GM15510 (cell line): Measurements from ENCODE around the gene FAM171A2.

ENCODE experiments used
- POLR2A ChIP-seq: IDR thresholded peaks from 3 replicates; pipeline ENCODE4 v1.6.1; 2011; ENCODE audit warnings: borderline replicate concordance; ENCODE audit not compliant: insufficient read length; ENCODE audit errors: extremely low read depth

Gene FAM171A2

DNA sequence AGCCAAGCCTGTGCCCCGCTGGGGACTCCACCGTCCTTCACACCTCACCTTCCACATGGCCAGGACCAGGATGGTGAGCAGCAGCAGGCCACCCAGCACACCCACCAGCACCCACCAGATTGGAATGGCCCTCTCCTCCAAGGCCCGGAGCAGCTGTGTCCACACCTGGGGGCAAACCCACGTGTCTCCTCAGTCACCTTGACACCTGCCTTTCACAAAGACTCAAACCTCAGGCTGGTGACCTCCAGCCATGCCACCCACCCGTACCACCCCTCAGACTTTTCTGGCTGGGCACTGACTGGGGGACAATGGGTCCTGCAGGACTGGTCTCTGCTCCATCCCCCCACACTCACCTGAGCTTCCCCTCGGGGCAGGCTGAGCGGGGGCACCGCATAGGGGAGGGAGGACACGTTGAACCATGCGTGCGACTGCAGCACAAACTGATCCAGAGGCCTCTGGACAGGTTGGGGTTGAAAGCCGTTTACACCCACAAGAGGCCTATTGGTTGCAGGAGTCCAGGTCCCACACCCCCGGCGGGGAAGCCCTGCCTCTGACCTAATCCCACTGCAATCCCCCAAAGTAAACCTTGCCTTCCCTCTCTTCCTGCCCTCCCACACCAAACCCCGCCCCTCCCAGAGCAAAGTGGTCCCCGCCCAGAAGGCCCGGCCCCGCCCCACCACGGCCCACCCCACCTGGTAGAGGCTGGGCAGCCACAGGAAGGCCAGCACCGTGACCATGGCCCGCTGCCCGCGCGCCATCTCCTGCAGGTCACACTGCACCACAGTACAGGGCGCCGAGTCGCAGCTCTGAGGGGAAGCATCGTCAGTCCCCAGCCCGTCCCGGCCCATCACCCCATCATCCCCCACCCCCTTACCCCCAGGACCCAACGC lies 10.9 kb upstream of the FAM171A2 start:
- TF ChIP-seq POLR2A, result no peak

DNA sequence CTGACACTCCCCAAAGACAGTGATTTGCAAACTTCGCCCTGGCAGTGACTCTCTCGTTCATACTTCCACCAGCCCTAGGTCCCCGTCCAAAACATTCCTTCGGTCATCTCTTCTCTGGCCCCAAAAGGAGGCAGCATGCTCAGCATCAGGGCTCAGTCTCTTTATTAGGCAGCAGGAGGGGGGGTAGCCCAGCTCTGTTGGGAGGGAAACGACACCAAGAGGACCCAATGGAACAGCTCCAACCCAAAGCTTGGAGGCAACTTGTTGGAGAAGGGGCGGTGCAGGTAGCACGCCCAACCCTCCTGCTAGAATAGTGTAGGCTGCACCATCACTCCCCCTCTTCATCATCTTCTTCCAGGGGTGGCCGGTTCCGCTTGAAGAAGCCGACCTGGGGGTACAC lies 8.4 kb upstream of the FAM171A2 start:
- no peak for TF ChIP-seq POLR2A

DNA sequence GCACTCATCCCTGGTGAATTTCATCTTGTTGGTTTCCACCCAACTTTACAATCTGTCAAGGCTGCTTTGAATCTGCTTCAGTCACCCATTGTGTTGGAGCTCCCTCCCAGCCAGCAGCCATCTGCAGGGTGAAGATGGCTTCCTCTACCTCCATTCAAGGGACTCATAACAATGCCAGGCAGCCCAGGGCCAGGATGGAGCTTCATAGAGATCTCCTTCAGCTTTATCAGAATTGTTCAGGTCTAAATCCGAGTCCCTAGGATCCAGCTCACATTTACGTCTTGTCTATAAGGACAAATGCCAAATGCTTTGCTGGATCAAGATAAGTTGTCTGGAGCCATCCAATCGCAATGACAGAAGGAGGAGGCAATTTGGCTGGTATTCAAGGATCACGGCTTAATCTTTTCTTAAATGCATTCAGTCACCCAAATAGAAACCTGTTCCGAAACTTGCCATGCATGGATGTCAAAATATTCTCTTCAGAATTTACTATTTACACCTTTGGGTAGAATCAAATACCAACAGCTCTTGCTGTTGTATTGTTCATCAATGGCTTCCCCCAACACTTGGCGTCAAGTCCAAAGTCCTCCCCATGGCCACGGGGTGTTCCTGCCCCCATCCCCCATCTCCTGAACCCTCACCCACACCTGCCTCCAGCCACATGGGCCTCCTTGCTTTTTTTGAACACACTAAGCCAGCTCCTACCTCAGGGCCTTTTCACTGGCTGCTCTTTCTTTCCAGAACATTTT lies 3.8 kb upstream of the FAM171A2 start:
- no peak for TF ChIP-seq POLR2A

DNA sequence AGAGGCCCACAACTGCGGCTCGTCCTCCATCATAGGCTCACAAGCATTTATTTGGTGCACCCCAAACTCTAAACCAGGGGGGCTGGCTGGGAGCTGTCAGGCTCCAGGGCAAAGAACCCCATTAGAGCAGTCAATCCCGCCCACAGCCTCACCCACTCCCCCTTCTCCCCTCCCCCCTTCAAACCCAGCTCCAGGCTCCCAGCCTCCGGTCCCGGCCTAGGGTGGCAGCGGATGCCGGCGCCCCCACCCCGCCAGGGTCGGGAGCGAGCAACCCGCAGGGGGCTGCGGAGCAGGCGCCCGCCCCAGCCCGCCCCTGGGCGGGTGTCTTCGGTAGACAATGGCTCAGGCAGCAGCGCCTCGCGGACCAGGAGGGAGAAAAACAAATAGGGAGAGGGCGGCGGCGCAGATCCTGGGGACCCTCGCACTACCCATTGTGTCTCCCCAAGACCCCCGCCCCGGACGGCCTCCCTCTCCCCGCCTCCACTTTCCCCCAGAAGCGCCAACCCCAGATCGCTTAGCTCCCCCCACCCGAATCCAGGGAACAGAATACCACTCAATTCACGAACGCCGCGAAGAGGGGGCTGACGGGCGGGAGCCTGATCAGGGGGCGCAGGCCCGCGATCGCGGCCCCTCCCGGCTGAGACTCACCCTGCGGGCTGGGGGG lies 572 bp downstream of the FAM171A2 start:
- TF ChIP-seq POLR2A, result no peak

DNA sequence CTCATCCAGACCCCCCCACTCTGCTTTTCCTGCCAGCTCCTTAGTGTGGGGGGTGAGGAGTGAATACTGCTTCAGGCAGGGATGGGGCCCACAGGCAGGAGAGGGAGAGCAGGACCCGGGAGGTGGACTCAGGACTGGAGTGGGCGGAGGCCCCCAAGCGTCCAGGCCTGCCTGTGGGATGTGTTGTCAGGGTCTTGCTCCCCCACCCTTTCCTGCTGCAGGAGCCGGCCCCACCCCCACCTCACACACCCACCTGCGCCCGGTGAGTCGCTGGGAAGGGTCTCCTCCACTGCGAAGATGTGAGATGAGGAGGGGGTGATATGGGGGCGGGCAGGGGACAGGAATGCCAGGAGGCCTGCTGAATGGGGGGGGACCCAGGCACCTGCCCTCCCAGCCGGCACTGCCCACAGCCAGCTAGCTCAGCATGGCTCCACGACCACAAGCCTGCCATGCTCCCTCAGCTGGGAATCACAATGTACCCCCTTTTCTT lies 1.1 kb downstream of the FAM171A2 start:
- no peak for TF ChIP-seq POLR2A

DNA sequence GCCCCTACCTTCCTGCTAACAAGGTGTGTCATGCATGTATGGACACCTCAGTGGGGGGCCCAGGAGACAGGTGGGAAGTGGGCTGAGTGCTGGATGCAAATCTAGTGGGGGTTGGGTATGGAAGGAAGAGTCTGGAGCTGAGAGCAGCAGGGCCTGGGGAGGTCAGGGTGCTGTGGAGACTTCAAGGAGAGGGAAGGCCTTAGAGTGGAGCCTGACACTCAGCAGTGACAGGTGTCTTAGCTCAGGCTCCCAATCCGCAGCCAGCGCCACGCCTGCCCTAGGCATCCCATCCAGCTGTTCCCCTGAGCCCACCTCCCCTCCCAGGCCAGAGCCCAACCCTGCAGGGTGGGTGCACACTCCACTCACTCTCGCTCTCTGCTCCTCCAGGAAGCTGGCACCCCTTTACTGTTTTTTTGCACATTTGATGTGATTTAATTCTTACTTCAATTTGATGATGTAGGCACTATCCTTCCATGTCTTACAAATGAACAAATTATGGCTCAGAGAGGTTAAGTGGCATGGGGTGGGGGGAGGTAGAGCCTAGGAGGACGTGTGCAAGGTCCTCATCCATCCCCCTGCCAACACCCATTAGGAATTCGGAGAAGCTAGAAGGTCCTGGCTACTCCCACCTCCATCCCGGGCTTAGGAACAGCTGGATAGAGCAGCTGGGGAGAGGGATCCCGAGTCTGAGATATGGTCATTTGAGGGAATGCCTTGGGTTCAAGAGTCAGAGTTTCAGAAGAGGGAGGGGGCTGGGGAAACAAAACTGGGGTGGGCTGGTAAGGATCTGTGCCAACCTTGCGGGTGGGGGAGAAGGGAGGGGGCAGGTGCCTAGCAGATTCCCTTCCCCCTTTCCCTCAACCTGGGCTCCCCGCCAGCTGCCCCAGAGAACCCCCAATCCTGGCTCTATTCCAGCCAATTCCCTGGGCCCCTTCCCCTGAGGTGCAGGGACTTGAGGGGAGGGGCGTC lies 2.1 kb downstream of the FAM171A2 start:
- no peak for TF ChIP-seq POLR2A

DNA sequence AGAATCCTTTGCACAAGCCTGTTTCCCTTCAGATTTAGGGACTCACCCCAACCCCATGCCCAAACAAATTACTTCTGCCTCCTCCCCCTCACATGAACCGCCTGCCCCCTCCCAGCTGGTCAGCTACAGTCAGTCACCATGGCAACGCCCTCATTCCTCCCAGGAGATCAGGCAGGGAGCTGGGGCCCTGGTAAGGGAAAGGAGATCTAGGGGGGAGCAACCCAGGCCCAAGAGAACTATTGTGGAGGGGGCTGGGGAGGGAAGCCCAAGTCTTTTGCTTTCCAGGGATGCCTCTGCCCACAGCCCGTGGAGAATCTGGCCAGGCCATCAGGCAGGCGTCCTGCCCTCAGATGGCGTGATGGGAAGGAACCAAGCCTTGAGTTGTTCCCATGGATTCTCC lies 2.8 kb downstream of the FAM171A2 start:
- TF ChIP-seq POLR2A, result no peak

DNA sequence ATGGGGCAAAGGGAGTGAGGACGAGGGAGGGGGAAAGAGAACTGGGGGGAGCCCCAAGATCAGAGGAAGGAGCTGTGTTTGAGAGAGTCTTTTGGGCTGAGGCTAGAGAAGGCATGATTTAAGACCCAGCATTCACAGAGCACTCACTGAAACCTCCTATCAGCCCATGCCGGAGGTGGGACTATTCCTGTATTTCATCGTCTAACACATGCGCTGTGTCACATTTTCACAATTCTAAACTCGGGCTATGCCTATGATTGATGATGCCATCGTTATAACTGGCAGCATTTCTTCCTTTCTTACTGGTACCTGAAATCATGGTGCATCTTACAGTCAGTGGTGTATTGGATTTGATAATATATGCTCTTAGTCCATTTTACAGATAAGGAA lies 3.5 kb downstream of the FAM171A2 start:
- no peak for TF ChIP-seq POLR2A

DNA sequence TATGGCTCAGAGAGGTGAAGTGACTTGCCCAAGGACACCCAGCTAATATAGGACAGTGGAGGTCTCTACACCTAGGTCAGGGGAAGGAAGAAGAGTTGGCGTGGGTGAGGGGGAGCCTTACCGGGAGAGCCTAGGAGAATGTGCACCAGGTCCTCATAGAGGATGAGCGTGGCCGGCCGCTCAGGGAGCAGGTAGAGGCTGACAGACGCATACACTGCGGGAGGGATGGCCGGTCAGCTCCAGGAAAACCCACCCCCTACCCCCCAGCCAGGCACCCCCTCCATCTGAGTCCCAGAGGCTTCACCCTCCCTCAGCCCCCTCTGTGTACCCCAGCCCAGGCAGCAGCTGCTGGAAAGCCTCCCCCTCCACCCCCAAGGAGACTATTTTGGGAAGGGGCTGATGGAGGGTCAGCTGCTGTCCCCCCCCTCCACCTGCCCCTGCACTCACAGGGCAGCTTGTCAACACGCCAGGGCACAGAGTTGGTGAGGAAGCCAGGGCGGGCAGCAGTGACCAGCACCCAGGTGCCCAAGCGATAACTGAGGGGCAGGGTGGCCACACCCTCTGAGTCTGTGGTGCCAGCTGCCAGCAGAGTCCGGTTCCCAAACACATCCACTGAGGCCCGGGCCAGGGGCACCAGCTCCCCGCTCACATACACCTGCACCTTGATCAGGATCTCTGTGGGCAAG lies 4.1 kb downstream of the FAM171A2 start:
- no peak for TF ChIP-seq POLR2A

DNA sequence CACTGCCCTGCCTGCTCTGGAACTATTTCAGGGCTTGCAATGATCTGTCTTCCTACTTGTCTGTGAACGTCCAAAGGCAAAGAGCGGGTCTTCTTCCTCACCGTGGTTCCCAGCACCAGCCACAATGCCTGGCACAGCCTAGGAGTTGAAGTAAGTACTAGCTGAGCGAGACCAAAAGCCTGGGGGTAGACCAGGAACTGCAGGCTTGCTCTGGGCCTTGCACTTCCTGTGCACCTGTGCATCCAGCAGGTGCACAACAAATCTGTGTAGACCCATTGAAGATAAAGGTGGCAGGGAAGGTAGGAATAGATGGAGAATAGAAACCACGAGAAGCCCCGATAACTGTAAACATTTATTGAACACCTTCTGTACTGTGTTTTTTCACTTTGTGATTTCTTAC lies 4.6 kb downstream of the FAM171A2 start:
- no peak for TF ChIP-seq POLR2A

DNA sequence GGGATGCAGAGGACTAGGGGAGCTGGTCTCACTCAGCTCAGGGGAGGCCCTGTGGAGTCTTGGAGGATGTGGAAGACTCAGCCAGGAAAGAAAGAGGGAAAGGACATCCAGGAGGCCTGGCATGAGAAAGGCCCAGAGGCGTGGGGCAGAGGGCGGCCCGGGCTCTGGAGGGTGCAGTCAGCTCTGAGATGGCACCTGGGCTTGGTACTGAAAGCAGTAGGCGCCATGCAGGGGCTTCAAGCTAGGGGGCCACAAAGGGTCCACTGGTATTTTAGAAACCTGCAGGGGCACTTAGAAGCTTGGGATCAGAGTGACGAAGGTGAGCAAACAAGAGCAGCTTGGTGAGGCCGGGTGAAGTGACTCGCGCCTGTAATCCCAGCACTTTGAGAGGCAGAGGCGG lies 5.6 kb downstream of the FAM171A2 start:
- TF ChIP-seq POLR2A, result no peak

DNA sequence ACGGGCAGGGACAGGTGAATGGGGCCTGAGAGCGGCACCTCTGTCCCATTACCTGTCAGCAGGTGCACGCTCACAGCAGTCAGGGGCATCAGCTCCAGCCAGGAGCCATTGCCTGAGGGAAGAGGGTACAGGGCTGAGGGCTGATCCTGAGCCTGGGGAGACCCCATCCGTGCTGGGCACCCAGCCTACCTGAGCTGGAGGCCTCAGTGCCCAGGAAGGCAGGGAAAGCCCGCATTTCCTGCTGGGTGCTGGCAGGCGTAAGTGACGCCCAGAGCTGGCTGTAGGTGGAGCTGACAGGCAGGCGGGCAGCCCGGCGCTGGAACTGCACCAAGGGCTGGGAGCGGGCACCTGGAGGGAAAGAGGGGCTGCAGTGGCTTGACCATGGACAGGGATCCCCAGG lies 7.4 kb downstream of the FAM171A2 start:
- no peak for TF ChIP-seq POLR2A

DNA sequence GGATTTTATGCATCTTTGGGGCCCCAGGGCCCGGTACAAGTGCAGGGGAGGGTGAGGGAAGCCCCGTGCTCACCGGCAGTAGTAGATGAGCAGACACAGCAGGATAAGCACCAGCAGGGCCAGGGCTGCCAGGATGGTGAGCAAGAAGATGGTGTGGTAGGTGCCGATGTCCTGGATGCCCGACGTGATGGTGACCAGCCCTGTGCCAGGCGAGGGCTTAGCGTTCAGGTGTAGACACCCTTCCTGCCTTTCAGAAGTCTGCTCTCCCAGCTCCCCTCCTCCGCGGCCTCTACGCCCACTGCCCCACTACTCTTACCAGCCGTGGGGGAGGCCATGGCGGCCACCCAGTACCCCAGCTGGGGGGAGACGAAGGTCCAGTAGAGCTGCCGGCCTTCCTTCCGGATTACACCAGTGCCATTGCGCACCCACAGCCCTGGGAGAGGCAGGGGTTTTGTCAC lies 8.0 kb downstream of the FAM171A2 start:
- no peak for TF ChIP-seq POLR2A
